HCT116 (cell line): ENCODE data around the gene SLC27A5. TPM values are rescaled to one million over a fixed set of nuclear protein-coding genes. Genes with fewer than 3 reads are reported as not detected.
A peak's percentile ranks its signal among the peaks of the same experiment; 100 is the strongest.

Source experiments
- ATAC-seq: fragments of 200-7000 bp; cut with Tn5 transposase; 2 replicates; pipeline ENCODE4 v1.9.1; 2020; ENCODE audit warnings: mild to moderate bottlenecking, moderate library complexity
- BruUV-seq: library from RNA; stranded (reverse); fragments of 400-500 nt; replicated peaks from 2 replicates; lab custom pipeline; 2021; lab: Mats Ljungman, UMichigan
- CTCF ChIA-PET: fragments of 300-600 bp; sonication (Branson Sonifier 250); formaldehyde crosslinking; loops from one replicate; lab custom pipeline; 2021; ENCODE audit warnings: antibody characterized with exemption; lab: Charles Lee
- POLR2A ChIA-PET: fragments of 300-600, 350-600 bp; sonication (Branson Sonifier 250); formaldehyde crosslinking; loops from one replicate; lab custom pipeline; 2021; ENCODE audit warnings: antibody characterized with exemption; lab: Charles Lee
- RAD21 ChIA-PET, 2 experiments: fragments of 300-600 bp; sonication (Branson Sonifier 250); formaldehyde crosslinking; loops; one replicate each; lab custom pipeline; 2023; ENCODE audit warnings: low total read pairs in 2 of 2; ENCODE audit not compliant: uncharacterized antibody in 2 of 2, unreplicated experiment in 2 of 2, low non-redundant PET in 1 of 2; lab: Charles Lee
- DNase-seq: peaks from one replicate; pipeline ENCODE4 v3.0.0-alpha.2; 2010; ENCODE audit warnings: low read depth, low spot score
- H2AFZ ChIP-seq: fragments of 200-600 bp; shearing (Covaris generic), sonication (generic); 2 replicates; pipeline ENCODE4 v1.6.1; 2017; ENCODE audit warnings: low read depth, mixed run types, mixed read lengths, antibody characterized with exemption, low read length; ENCODE audit not compliant: poor library complexity, severe bottlenecking
- H3K27ac ChIP-seq: 2 replicates; pipeline ENCODE4 v1.5.1; 2012; ENCODE audit warnings: low read depth, low read length
- H3K27me3 ChIP-seq: fragments of 200-600 bp; sonication (generic); 2 replicates; pipeline ENCODE4 v1.6.1; 2016; ENCODE audit warnings: mixed run types, low read length, mixed read lengths; ENCODE audit not compliant: insufficient read depth
- H3K36me3 ChIP-seq, 2 experiments: fragments of 200-500 bp in 1 of 2; fragments of 200-600 bp in 1 of 2; sonication (Bioruptor generic) in 1 of 2; sonication (generic) in 1 of 2; 2 replicates each; pipeline versions ENCODE4 v1.5.1 to v1.6.1; 2014 to 2016; ENCODE audit warnings: low read length in 2 of 2, inconsistent platforms in 1 of 2, mixed read lengths in 1 of 2, mixed run types in 1 of 2; ENCODE audit not compliant: insufficient read depth in 2 of 2, control insufficient read depth in 1 of 2
- H3K4me1 ChIP-seq, 2 experiments: fragments of 200-600 bp in 1 of 2; sonication (generic) in 1 of 2; 2 replicates each; pipeline versions ENCODE4 v1.5.1 to v1.6.1; 2012 to 2017; ENCODE audit warnings: low read length in 2 of 2, inconsistent platforms in 1 of 2, mild to moderate bottlenecking in 1 of 2, mixed read lengths in 1 of 2, mixed run types in 1 of 2, moderate library complexity in 1 of 2; ENCODE audit not compliant: insufficient read depth in 2 of 2, control insufficient read depth in 1 of 2
- H3K4me2 ChIP-seq: fragments of 200-600 bp; sonication (generic); 2 replicates; pipeline ENCODE4 v1.6.1; 2017; ENCODE audit warnings: mixed run types, low read length, mixed read lengths
- H3K4me3 ChIP-seq, 2 experiments: fragments of 200-600 bp in 1 of 2; sonication (generic) in 1 of 2; replicated peaks in 1 of 2; 2 replicates each; pipeline ENCODE4 v1.5.1; 2011 to 2016; ENCODE audit warnings: low read length in 2 of 2, control low read depth in 1 of 2, low read depth in 1 of 2, mild to moderate bottlenecking in 1 of 2, mixed read lengths in 1 of 2, mixed run types in 1 of 2
- H3K79me2 ChIP-seq: fragments of 200-600 bp; sonication (generic); 2 replicates; pipeline ENCODE4 v1.6.1; 2017; ENCODE audit warnings: mild to moderate bottlenecking, mixed run types, low read length, moderate library complexity, mixed read lengths; ENCODE audit not compliant: insufficient read depth
- H3K9ac ChIP-seq: fragments of 200-600 bp; sonication (generic); 2 replicates; pipeline ENCODE4 v1.6.1; 2016; ENCODE audit warnings: low read length, mixed read lengths
- H3K9me2 ChIP-seq: fragments of 200-600 bp; sonication (generic), shearing (Covaris generic); 2 replicates; pipeline ENCODE4 v1.6.1; 2017; ENCODE audit warnings: mixed run types, mild to moderate bottlenecking, moderate library complexity; ENCODE audit not compliant: insufficient read depth
- H3K9me3 ChIP-seq, 2 experiments: fragments of 200-500 bp in 1 of 2; fragments of 200-600 bp in 1 of 2; sonication (Bioruptor generic) in 1 of 2; sonication (generic) in 1 of 2; 2 replicates each; pipeline ENCODE4 v1.6.1; 2014 to 2017; ENCODE audit warnings: low read length in 2 of 2, mixed read lengths in 2 of 2, inconsistent platforms in 1 of 2, low read depth in 1 of 2, mild to moderate bottlenecking in 1 of 2, mixed run types in 1 of 2, moderate library complexity in 1 of 2; ENCODE audit not compliant: control insufficient read depth in 1 of 2, insufficient read depth in 1 of 2
- H4K20me1 ChIP-seq: fragments of 200-600 bp; sonication (generic), shearing (Covaris generic); 2 replicates; pipeline ENCODE4 v1.6.1; 2017; ENCODE audit warnings: mixed run types, mild to moderate bottlenecking, moderate library complexity; ENCODE audit not compliant: insufficient read depth
- CBX3 ChIP-seq: IDR thresholded peaks from 2 replicates; pipeline ENCODE4 v1.6.1; 2012; ENCODE audit warnings: low read depth
- CEBPB ChIP-seq: IDR thresholded peaks from 2 replicates; pipeline ENCODE4 v1.6.1; 2012; ENCODE audit warnings: low read depth
- EGR1 ChIP-seq: IDR thresholded peaks from 2 replicates; pipeline ENCODE4 v1.6.1; 2012; ENCODE audit warnings: low read depth
- ELF1 ChIP-seq: IDR thresholded peaks from 2 replicates; pipeline ENCODE4 v1.6.1; 2012; ENCODE audit warnings: low read depth, borderline replicate concordance
- EZH2 ChIP-seq: fragments of 200-600 bp; sonication (generic); IDR thresholded peaks from 2 replicates; pipeline ENCODE4 v1.6.1; 2017; ENCODE audit warnings: antibody characterized with exemption, mixed run types
- FOSL1 ChIP-seq: IDR thresholded peaks from 2 replicates; pipeline ENCODE4 v1.6.1; 2012; ENCODE audit warnings: low read depth
- JUND ChIP-seq: IDR thresholded peaks from 2 replicates; pipeline ENCODE4 v1.6.1; 2012
- POLR2A ChIP-seq: IDR thresholded peaks from 2 replicates; pipeline ENCODE4 v1.7.0; 2011; ENCODE audit warnings: borderline replicate concordance; ENCODE audit not compliant: insufficient read depth, insufficient read length; ENCODE audit errors: extremely low read depth
- POLR2AphosphoS5 ChIP-seq: IDR thresholded peaks from 2 replicates; pipeline ENCODE4 v1.6.1; 2011; ENCODE audit warnings: mild to moderate bottlenecking, low read depth, low read length, moderate library complexity
- REST ChIP-seq: IDR thresholded peaks from 2 replicates; pipeline ENCODE4 v1.6.1; 2012; ENCODE audit warnings: low read depth
- SIN3A ChIP-seq: IDR thresholded peaks from 2 replicates; pipeline ENCODE4 v1.6.1; 2012; ENCODE audit warnings: low read depth
- SRF ChIP-seq: IDR thresholded peaks from 2 replicates; pipeline ENCODE4 v1.6.1; 2012; ENCODE audit warnings: low read depth
- TCF7L2 ChIP-seq: IDR thresholded peaks from 2 replicates; pipeline ENCODE4 v1.7.0; 2011; ENCODE audit warnings: borderline replicate concordance, inconsistent platforms; ENCODE audit not compliant: insufficient read depth, insufficient read length; ENCODE audit errors: extremely low read depth
- YY1 ChIP-seq: IDR thresholded peaks from 2 replicates; pipeline ENCODE4 v1.6.1; 2011; ENCODE audit warnings: low read length, low read depth, moderate library complexity, mild to moderate bottlenecking; ENCODE audit not compliant: insufficient replicate concordance; ENCODE audit errors: extremely low read depth
- ZBTB33 ChIP-seq: IDR thresholded peaks from 2 replicates; pipeline ENCODE4 v1.6.1; 2011; ENCODE audit warnings: mild to moderate bottlenecking, low read length, moderate library complexity; ENCODE audit not compliant: insufficient replicate concordance; ENCODE audit errors: extremely low read depth
- ZFX ChIP-seq: fragments of 450-650 bp; IDR thresholded peaks from 2 replicates; pipeline ENCODE4 v1.6.1; 2017
- ZNF274 ChIP-seq: fragments of 200-500 bp; sonication (Bioruptor generic); IDR thresholded peaks from 2 replicates; pipeline ENCODE4 v1.6.1; 2014; ENCODE audit warnings: mild to moderate bottlenecking, low read depth, low read length, inconsistent platforms
- intact Hi-C: fragments of 100-400 bp; cut with micrococcal nuclease; formaldehyde crosslinking; loops from 2 replicates; pipeline ENCODE4 v1.10.0; 2022
- total RNA-seq: library from RNA; stranded (reverse); gene quantifications from one replicate; pipeline ENCODE4 v1.2.1, GENCODE V29; 2021; ENCODE audit not compliant: unreplicated experiment
- TF ChIP-seq, protein P1 (sequence below): IDR thresholded peaks from 2 replicates; pipeline ENCODE4 v1.6.1; 2012
- TF ChIP-seq, protein P2 (sequence below), 3 experiments: fragments of 200-600 bp in 1 of 3; sonication (generic) in 1 of 3; IDR thresholded peaks in 2 of 3; conservative IDR thresholded peaks in 1 of 3; 2 replicates each; pipeline ENCODE4 v1.5.1; 2012 to 2017; ENCODE audit warnings: low read depth in 2 of 3, low read length in 2 of 3, antibody characterized with exemption in 1 of 3, borderline replicate concordance in 1 of 3, control low read depth in 1 of 3, mild to moderate bottlenecking in 1 of 3, mixed read lengths in 1 of 3, mixed run types in 1 of 3, moderate library complexity in 1 of 3; ENCODE audit not compliant: insufficient read depth in 1 of 3

Gene SLC27A5
- total RNA-seq, 1 experiment from 2014 or later = 27.1 TPM

DNA sequence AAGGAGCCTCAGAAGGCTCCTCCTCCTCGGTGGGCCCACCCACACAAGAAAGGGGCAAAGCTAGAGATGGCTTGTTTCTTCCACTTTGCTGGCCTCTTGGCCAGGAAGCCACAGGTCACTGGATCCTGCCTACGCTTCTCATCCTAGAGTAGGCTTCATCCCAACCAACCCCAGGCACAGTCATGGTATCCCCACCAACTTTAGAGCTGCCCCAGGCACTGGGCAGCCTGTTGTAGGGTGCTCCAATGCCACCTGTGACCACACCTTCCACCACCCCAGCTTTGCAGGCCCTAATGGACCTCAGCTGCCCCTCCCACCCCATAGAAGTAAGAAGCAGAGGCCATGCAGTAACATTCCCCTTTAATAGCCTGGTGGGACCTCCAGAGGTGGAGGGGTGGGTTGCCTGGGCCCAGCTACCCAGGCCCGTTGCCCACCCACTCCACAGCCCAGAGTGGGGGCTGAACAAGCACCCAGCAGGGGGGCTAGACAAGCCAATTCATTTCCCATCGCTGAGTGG lies 43.6 kb upstream of the SLC27A5 start:
- POLR2A ChIA-PET = interaction anchor here (0.8 to 3.3 kb wide), 7 partner anchors 8 to 41 kb away, joined by 3 to 33 read pairs (median 8); partner anchors contain the start of genes MZF1, TRIM28 and ZBTB45
- CTCF ChIA-PET = interaction anchor here (2.4 kb wide), 1 partner anchor 35 kb away, joined by 20 read pairs; the partner anchor contains the start of gene ZBTB45
- peak overlapping the region; percentile 94 for H3K9ac ChIP-seq
- peak overlapping the region; percentile 92 for H3K4me2 ChIP-seq
- DNase-seq (no peak), ATAC-seq (no peak)
- RAD21 ChIA-PET = interaction anchor here in 1 of 2 experiments (1.6 to 1.7 kb wide), 2 partner anchors 36 to 41 kb away, joined by 3 to 6 read pairs; partner anchors contain the start of gene ZBTB45
- BruUV-seq = TSS peak; percentile 7
- intact Hi-C loops = no loop called here
- H3K79me2 ChIP-seq = peaks cover 58% of the 10 kb centered on the region
- TF ChIP-seq SIN3A (no peak), YY1 (no peak), JUND (no peak), REST (no peak), ZNF274 (no peak), ELF1 (no peak), TCF7L2 (no peak), POLR2AphosphoS5 (no peak), SRF (no peak), CBX3 (no peak), ZFX (no peak), POLR2A (no peak), EZH2 (no peak), ZBTB33 (no peak), FOSL1 (no peak), EGR1 (no peak), CEBPB (no peak)
- TF ChIP-seq, protein P1, sequence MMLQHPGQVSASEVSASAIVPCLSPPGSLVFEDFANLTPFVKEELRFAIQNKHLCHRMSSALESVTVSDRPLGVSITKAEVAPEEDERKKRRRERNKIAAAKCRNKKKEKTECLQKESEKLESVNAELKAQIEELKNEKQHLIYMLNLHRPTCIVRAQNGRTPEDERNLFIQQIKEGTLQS = no peak
- TF ChIP-seq, protein P2, sequence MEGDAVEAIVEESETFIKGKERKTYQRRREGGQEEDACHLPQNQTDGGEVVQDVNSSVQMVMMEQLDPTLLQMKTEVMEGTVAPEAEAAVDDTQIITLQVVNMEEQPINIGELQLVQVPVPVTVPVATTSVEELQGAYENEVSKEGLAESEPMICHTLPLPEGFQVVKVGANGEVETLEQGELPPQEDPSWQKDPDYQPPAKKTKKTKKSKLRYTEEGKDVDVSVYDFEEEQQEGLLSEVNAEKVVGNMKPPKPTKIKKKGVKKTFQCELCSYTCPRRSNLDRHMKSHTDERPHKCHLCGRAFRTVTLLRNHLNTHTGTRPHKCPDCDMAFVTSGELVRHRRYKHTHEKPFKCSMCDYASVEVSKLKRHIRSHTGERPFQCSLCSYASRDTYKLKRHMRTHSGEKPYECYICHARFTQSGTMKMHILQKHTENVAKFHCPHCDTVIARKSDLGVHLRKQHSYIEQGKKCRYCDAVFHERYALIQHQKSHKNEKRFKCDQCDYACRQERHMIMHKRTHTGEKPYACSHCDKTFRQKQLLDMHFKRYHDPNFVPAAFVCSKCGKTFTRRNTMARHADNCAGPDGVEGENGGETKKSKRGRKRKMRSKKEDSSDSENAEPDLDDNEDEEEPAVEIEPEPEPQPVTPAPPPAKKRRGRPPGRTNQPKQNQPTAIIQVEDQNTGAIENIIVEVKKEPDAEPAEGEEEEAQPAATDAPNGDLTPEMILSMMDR (IDR thresholded peaks at IDR 0.05 in 2 of 3, conservative IDR thresholded peaks at IDR 0.05 in 1 of 3; ENCODE audit: borderline replicate concordance in 1 of 3, insufficient read depth in 1 of 3, low read depth in 2 of 3, low read length in 2 of 3) = no peak
- no peaks in the 10 kb centered on the region for H3K9me3 ChIP-seq
- H3K36me3 ChIP-seq = peaks cover 18 to 32% of the 10 kb centered on the region in 2 experiments; a peak in 3 of 4 replicates
- H2AFZ ChIP-seq = no peak overlapping the region
- H3K27me3 ChIP-seq = no peaks in the 10 kb centered on the region
- H3K27ac ChIP-seq = peak overlapping the region; percentile 82
- H3K4me1 ChIP-seq = peaks cover 25 to 50% of the 10 kb centered on the region in 2 experiments
- no peaks in the 10 kb centered on the region; the same call in 1 of the 2 replicates for H4K20me1 ChIP-seq
- peak overlapping the region; percentile 91 to 93 for H3K4me3 ChIP-seq
- no peaks in the 10 kb centered on the region for H3K9me2 ChIP-seq
